ENCODE results near the gene FGFR3. TPM values are rescaled to one million over a fixed set of nuclear protein-coding genes. Genes with fewer than 3 reads are reported as not detected.

Gene FGFR3
- total and polyA plus RNA-seq, 2 of the 8 experiments (the other 6 are each of a cell fraction or from before 2014, with no cell fraction given): 9.0 to 19.5 TPM

DNA sequence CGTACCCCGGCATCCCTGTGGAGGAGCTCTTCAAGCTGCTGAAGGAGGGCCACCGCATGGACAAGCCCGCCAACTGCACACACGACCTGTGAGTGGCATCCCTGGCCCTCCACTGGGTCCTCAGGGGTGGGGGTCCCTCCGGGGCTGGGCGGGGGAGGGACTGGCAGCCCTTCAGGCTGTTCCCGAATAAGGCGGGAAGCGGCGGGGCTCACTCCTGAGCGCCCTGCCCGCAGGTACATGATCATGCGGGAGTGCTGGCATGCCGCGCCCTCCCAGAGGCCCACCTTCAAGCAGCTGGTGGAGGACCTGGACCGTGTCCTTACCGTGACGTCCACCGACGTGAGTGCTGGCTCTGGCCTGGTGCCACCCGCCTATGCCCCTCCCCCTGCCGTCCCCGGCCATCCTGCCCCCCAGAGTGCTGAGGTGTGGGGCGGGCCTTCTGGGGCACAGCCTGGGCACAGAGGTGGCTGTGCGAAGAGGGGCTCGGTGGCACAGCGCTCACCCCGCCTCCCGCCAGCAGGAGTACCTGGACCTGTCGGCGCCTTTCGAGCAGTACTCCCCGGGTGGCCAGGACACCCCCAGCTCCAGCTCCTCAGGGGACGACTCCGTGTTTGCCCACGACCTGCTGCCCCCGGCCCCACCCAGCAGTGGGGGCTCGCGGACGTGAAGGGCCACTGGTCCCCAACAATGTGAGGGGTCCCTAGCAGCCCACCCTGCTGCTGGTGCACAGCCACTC, 13.7 kb downstream of the FGFR3 start:
- Histone ChIP-seq H3K9me3 (ENCODE audit: insufficient read depth in 2 of 2, low read depth in 1 of 2, low read length in 1 of 2) (no peaks in the 10 kb centered on the region), H2BK20ac (ENCODE audit: low read length) (no peak overlapping the region), H3K9ac (replicated peaks in 1 of 4; ENCODE audit: extremely low read depth in 1 of 4, low read depth in 3 of 4, low read length in 3 of 4) (no peak overlapping the region), H3K4me3 (ENCODE audit: extremely low read depth in 1 of 4, insufficient read depth in 2 of 4, low read depth in 3 of 4, low read length in 4 of 4) (no peak overlapping the region), H3K14ac (ENCODE audit: insufficient read length) (no peak overlapping the region), H2BK15ac (ENCODE audit: low read length) (no peak overlapping the region), H3K18ac (ENCODE audit: extremely low read depth, low read length) (no peak overlapping the region), H2AFZ (ENCODE audit: low read length) (no peak overlapping the region), H3K4ac (replicated peaks; ENCODE audit: insufficient read length, low read depth, low read length) (no peak overlapping the region), H2BK12ac (ENCODE audit: low read depth, low read length) (no peak overlapping the region), H3K4me2 (ENCODE audit: insufficient read depth in 1 of 2, low read depth in 2 of 2, low read length in 2 of 2) (no peak overlapping the region), H4K91ac (replicated peaks; ENCODE audit: insufficient read length, low read length) (no peak overlapping the region), H3K79me2 (ENCODE audit: control insufficient read depth in 1 of 2, insufficient read depth in 2 of 2, low read length in 2 of 2) (no peaks in the 10 kb centered on the region), H2BK120ac (replicated peaks; ENCODE audit: low read depth, low read length) (no peak overlapping the region), H4K8ac (ENCODE audit: extremely low read depth, insufficient read depth, low read length) (no peak overlapping the region), H3K23ac (ENCODE audit: insufficient read length) (no peak overlapping the region), H3K27ac (ENCODE audit: low read depth, low read length) (no peak overlapping the region), H4K5ac (ENCODE audit: insufficient read length, low read depth, low read length) (no peak overlapping the region), H2BK5ac (ENCODE audit: low read depth, low read length) (no peak overlapping the region), H3K79me1 (ENCODE audit: low read depth, low read length) (no peaks in the 10 kb centered on the region), H2AK5ac (ENCODE audit: low read depth, low read length) (no peak overlapping the region), H3K4me1 (replicated peaks in 1 of 4; ENCODE audit: control insufficient read depth in 3 of 4, insufficient read depth in 4 of 4, low read length in 3 of 4) (no peaks in the 10 kb centered on the region; a peak in 1 of 7 replicates), H3K23me2 (ENCODE audit: low read depth, low read length) (no peaks in the 10 kb centered on the region; the same call in 1 of the 2 replicates), H4K20me1 (replicated peaks in 1 of 2; ENCODE audit: control insufficient read depth in 1 of 2, insufficient read depth in 2 of 2, low read length in 2 of 2) (peaks cover 0 to 13% of the 10 kb centered on the region in 2 experiments), H3K27me3 (replicated peaks in 1 of 4; ENCODE audit: control insufficient read depth in 3 of 4, extremely low read depth in 1 of 4, insufficient read depth in 3 of 4, low read length in 3 of 4) (no peaks in the 10 kb centered on the region), H3K56ac (replicated peaks; ENCODE audit: insufficient read length, low read depth, low read length) (no peak overlapping the region), H3K36me3 (ENCODE audit: control insufficient read depth in 2 of 4, insufficient read depth in 4 of 4, low read length in 3 of 4) (peaks cover 0 to 24% (median 12%) of the 10 kb centered on the region in 4 experiments; a peak in 5 of 8 replicates)
- WGBS, 2 experiments (ENCODE audit: extremely low coverage in 1 of 2, insufficient coverage in 1 of 2, insufficient read length in 1 of 2, insufficient replicate concordance in 2 of 2, low coverage in 1 of 2, low lambda C conversion rate in 2 of 2, missing lambda C conversion rate in 1 of 2): 96% methylated on average over 30 of the region's 41 CpGs; no CpG with 5 or more reads in 1 of the 2 experiments
- CTCF ChIA-PET (ENCODE audit: partially characterized antibody): interaction anchor here (1.5 to 71.2 kb wide), 4 partner anchors 8 to 42 kb away, joined by 5 to 2507 read pairs (median 34); no protein-coding TSS in a partner anchor
- DNase-seq (ENCODE audit: low read depth in 1 of 2, low spot score in 2 of 2): no peak
- POLR2A ChIA-PET (ENCODE audit: partially characterized antibody): interaction anchor here (0.7 to 4.3 kb wide), 8 partner anchors 8 to 59 kb away, joined by 3 to 15 read pairs (median 4); no protein-coding TSS in a partner anchor
- FAIRE-seq: no peak
- TF ChIP-seq TAF1 (IDR thresholded peaks at IDR 0.05; ENCODE audit: low read depth, low read length) (no peak), SUZ12 (IDR thresholded peaks at IDR 0.05; ENCODE audit: low read length) (no peak), FOSL1 (IDR thresholded peaks at IDR 0.05; ENCODE audit: insufficient read depth, low read depth, low read length) (no peak), YY1 (IDR thresholded peaks at IDR 0.05; ENCODE audit: low read depth, low read length) (no peak), KDM4A (IDR thresholded peaks at IDR 0.05; ENCODE audit: low read depth, low read length, severe bottlenecking) (no peak), SIRT6 (IDR thresholded peaks at IDR 0.05; ENCODE audit: low read length) (no peak), ATF3 (IDR thresholded peaks at IDR 0.05; ENCODE audit: insufficient read depth, low read depth, low read length) (no peak), EGR1 (IDR thresholded peaks at IDR 0.05; ENCODE audit: borderline replicate concordance, low read depth, low read length) (no peak), MAFK (IDR thresholded peaks at IDR 0.05; ENCODE audit: low read depth, low read length) (no peak), TBP (IDR thresholded peaks at IDR 0.05; ENCODE audit: low read depth, low read length) (no peak), SIN3A (conservative IDR thresholded peaks at IDR 0.05 in 1 of 2, IDR thresholded peaks at IDR 0.05 in 1 of 2; ENCODE audit: low read depth in 1 of 2, low read length in 2 of 2) (no peak), KDM1A (IDR thresholded peaks at IDR 0.05; ENCODE audit: borderline replicate concordance, low read length) (no peak)

All from H1 (cell line).